Measurements from ENCODE around the gene EPAS1. TPM values are rescaled to one million over a fixed set of nuclear protein-coding genes. Genes with fewer than 3 reads are reported as not detected.
A peak's percentile ranks its signal among the peaks of the same experiment; 100 is the strongest.

Gene EPAS1
- total and polyA plus RNA-seq, 2 of the 13 experiments (the other 11 are each of a cell fraction or from before 2014, with no cell fraction given), result 47.1 to 182 TPM

GRCh38 chr2:46296216-46296839 is 879 bp upstream of the EPAS1 start (continued):
- no peak for TF ChIP-seq ZBTB40 (IDR thresholded peaks at IDR 0.05)
- TF ChIP-seq ZBTB40 (CRISPR knock-in tag; IDR thresholded peaks at IDR 0.05), result 0 out of 2 replicates have a peak, but pooled peaks have one; percentile 62
- peak; percentile 64; the same call in 1 of the 2 replicates for TF ChIP-seq MXD1 (CRISPR knock-in tag; IDR thresholded peaks at IDR 0.05)
- peak; percentile 91 for TF ChIP-seq NRL (CRISPR knock-in tag; IDR thresholded peaks at IDR 0.05; ENCODE audit: borderline replicate concordance)
- TF ChIP-seq ATF7 (IDR thresholded peaks at IDR 0.05), result no peak
- TF ChIP-seq ATF7 (CRISPR knock-in tag; IDR thresholded peaks at IDR 0.05), result no peak
- TF ChIP-seq HNRNPL (IDR thresholded peaks at IDR 0.05; ENCODE audit: low read depth, low read length), result 0 out of 2 replicates have a peak, but pooled peaks have one; percentile 45
- TF ChIP-seq, protein P1, sequence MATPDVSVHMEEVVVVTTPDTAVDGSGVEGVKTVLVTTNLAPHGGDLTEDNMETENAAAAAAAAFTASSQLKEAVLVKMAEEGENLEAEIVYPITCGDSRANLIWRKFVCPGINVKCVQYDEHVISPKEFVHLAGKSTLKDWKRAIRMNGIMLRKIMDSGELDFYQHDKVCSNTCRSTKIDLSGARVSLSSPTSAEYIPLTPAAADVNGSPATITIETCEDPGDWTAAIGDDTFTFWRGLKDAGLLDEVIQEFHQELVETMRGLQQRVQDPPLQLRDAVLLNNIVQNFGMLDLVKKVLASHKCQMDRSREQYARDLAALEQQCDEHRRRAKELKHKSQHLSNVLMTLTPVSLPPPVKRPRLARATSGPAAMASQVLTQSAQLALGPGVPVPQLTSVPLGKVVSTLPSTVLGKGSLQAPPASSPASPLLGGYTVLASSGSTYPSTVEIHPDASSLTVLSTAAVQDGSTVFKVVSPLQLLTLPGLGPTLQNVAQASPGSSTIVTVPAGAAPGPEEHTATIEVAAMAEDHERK (CRISPR knock-in tag; IDR thresholded peaks at IDR 0.05; ENCODE audit: low read depth), result no peak
- no peak for TF ChIP-seq TARDBP (CRISPR knock-in tag; IDR thresholded peaks at IDR 0.05)
- 0 out of 2 replicates have a peak, but pooled peaks have one; percentile 42 for TF ChIP-seq ZZZ3 (CRISPR knock-in tag; IDR thresholded peaks at IDR 0.05; ENCODE audit: borderline replicate concordance)
- no peak for TF ChIP-seq ASH2L (IDR thresholded peaks at IDR 0.05; ENCODE audit: insufficient read length, low read depth, low read length)
- 0 out of 2 replicates have a peak, but pooled peaks have one; percentile 2 for TF ChIP-seq ZNF543 (CRISPR knock-in tag; IDR thresholded peaks at IDR 0.05)
- TF ChIP-seq ZNF710 (CRISPR knock-in tag; IDR thresholded peaks at IDR 0.05; ENCODE audit: borderline replicate concordance), result 0 out of 2 replicates have a peak, but pooled peaks have one; percentile 71
- TF ChIP-seq SNAPC2 (CRISPR knock-in tag; IDR thresholded peaks at IDR 0.05), result 0 out of 2 replicates have a peak, but pooled peaks have one; percentile 34
- peak; percentile 17; the same call in 1 of the 2 replicates for TF ChIP-seq ZNF703 (CRISPR knock-in tag; IDR thresholded peaks at IDR 0.05; ENCODE audit: borderline replicate concordance)
- TF ChIP-seq NFKB2 (CRISPR knock-in tag; IDR thresholded peaks at IDR 0.05; ENCODE audit: borderline replicate concordance), result peak; percentile 4; the same call in 1 of the 2 replicates
